ENCODE measurements around the gene SORD.
A peak's percentile ranks its signal among the peaks of the same experiment; 100 is the strongest.

The SORD gene

GRCh38 chr15:45030743-45031142 is 7.7 kb downstream of the SORD start:
- no peak for TF ChIP-seq CTCF (IDR thresholded peaks at IDR 0.05)

GRCh38 chr15:45036812-45037781 is 14.1 kb downstream of the SORD start:
- peak; percentile 96 for TF ChIP-seq CTCF (IDR thresholded peaks at IDR 0.05)

- TF ChIP-seq CTCF (IDR thresholded peaks at IDR 0.05) = no peak
These were observed 14.9 kb downstream of the SORD start for GRCh38 chr15:45037936-45038335.

- TF ChIP-seq CTCF (IDR thresholded peaks at IDR 0.05) = no peak
These were observed 26.0 kb downstream of the SORD start for GRCh38 chr15:45048794-45049631.

GRCh38 chr15:45050587-45050986 is 27.6 kb downstream of the SORD start:
- TF ChIP-seq CTCF (IDR thresholded peaks at IDR 0.05) = no peak

- TF ChIP-seq CTCF (IDR thresholded peaks at IDR 0.05) = no peak
These were observed 41.4 kb downstream of the SORD start for GRCh38 chr15:45064386-45064785.

- TF ChIP-seq CTCF (IDR thresholded peaks at IDR 0.05) = no peak
These were observed 60.2 kb downstream of the SORD start for GRCh38 chr15:45083223-45083622.
